ENCODE measurements around the gene ST7L.
"Not testable (repeated sequence)": the region's sequence is repeated elsewhere in the genome, so short reads cannot be mapped to it uniquely, and the experiment has no call there.

ST7L gene

DNA sequence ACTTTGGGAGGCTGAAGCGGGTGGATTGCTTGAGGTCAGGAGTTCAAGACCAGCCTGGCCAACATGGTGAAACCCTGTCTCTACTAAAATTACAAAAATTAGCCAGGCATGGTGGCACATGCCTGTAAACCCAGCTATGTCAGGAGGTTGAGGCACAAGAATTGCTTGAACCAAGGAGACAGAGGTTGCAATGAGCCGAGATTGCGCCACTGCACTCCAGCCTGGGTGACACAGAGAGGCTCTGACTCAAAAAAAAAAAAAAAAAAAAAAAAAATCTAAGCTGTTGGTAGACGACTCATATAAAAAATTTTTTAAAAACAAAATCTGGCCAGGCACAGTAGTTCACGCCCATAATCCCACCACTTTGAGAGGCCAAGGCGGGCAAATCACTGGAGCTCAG, 131.3 kb downstream of the ST7L start:
- not testable (repeated sequence) for DNase-seq

DNA sequence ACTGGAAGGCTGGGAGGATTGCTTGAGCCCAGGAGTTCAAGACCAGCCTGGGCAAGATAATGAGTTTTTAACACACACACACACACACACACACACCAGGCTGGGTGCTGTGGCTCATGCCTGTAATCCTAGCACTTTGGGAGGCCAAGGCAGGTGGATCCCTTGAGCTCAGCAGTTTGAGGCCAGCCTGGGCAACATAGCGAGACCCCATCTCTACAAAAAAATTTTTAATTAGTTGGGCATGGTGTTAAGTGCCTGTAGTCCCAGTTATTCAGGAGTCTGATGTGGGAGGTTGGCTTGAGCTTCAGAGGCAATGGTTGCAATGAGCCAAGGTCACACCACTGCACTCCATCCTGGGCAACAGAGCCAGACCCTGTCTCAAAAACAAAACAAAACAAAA, 132.9 kb downstream of the ST7L start:
- not testable (repeated sequence) for DNase-seq

DNA sequence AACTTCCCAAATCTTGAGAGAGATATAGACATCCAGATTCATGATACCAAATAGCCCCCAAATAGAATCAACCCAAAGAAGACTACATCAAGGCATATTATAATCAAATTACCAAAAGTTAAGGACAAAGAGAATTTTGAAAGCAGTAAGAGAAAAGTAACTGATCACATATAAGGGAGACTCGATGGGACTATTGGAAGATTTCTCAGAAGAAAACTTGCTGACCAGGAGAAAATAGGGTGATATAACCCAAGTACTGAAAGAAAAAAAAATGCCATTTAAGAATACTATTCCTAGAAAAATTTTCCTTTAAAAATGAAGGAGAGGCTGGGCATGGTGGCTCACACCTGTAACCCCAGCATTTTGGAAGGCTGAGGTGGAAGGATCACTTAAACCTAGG, 140.6 kb downstream of the ST7L start:
- DNase-seq = no peak

DNA sequence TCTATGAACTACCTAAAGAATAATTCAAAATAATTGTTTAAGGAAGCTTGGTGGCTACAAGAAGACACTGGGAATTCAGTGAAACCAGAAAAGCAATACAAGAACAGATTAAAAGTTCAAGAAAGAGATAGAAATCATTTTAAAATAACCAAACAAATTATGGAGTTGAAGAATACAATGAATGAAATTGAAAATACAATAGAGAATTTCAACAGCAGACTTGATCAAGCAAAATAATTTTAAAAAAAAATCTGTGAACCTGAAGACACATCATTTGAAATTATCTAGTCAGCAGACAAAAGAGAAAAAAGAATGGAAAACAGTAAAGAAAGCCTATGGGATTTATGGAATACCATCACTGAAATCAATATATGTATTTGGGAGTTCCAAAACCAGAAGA, 141.4 kb downstream of the ST7L start:
- DNase-seq = no peak

All from femur (tissue), 1 donor.